HEK293 (cell line): Measurements from ENCODE around the gene LRFN4.

Experiments used
- CTCF ChIA-PET: fragments of 350-600 bp; formaldehyde crosslinking; extraction: SDS; loops from one replicate; lab custom pipeline; 2021; ENCODE audit warnings: antibody characterized with exemption; lab: Yijun Ruan, JAX
- POLR2A ChIA-PET: fragments of 300-600 bp; formaldehyde crosslinking; extraction: SDS; loops from one replicate; lab custom pipeline; 2020; ENCODE audit warnings: antibody characterized with exemption, inconsistent platforms; lab: Yijun Ruan, JAX
- H3K27ac ChIP-seq: fragments of 200-500 bp; sonication (Bioruptor generic); 2 replicates; pipeline ENCODE4 v1.5.1; 2014; ENCODE audit warnings: low read depth, low read length, control low read depth, inconsistent platforms; ENCODE audit errors: extremely low read depth
- H3K36me3 ChIP-seq, 2 experiments: fragments of 200-500 bp in 1 of 2; sonication (Bioruptor generic) in 1 of 2; 1 replicate in 1 of 2; 2 replicates in 1 of 2; pipeline ENCODE4 v1.5.1; 2014 to 2017; ENCODE audit warnings: inconsistent platforms in 2 of 2, low read length in 2 of 2; ENCODE audit not compliant: control insufficient read depth in 2 of 2, insufficient read depth in 1 of 2
- H3K4me1 ChIP-seq: fragments of 200-500 bp; sonication (Bioruptor generic); 2 replicates; pipeline ENCODE4 v1.5.1; 2014; ENCODE audit warnings: mild to moderate bottlenecking, low read length, inconsistent platforms; ENCODE audit not compliant: control insufficient read depth, insufficient read depth
- H3K4me3 ChIP-seq: 2 replicates; pipeline ENCODE4 v1.5.1; 2011; ENCODE audit warnings: low read depth, mild to moderate bottlenecking, control low read depth, low read length, moderate library complexity
- H3K9me3 ChIP-seq: fragments of 200-500 bp; sonication (Bioruptor generic); 2 replicates; pipeline ENCODE4 v1.5.1; 2014; ENCODE audit warnings: low read depth, low read length, inconsistent platforms; ENCODE audit not compliant: control insufficient read depth, insufficient read depth
- BCL11A ChIP-seq: fragments of 450-650 bp; formaldehyde crosslinking; IDR thresholded peaks from 2 replicates; pipeline ENCODE4 v1.5.1; 2016; ENCODE audit warnings: low read depth, missing biosample characterization, missing genetic modification characterization
- BCL11B ChIP-seq: fragments of 450-650 bp; formaldehyde crosslinking; IDR thresholded peaks from 2 replicates; pipeline ENCODE4 v1.5.1; 2016; ENCODE audit warnings: low read depth, missing biosample characterization, missing genetic modification characterization
- MZF1 ChIP-seq: fragments of 450-650 bp; formaldehyde crosslinking; IDR thresholded peaks from 2 replicates; pipeline ENCODE4 v1.5.1; 2017; ENCODE audit warnings: missing biosample characterization, missing genetic modification characterization, borderline replicate concordance
- REST ChIP-seq: fragments of 450-650 bp; formaldehyde crosslinking; IDR thresholded peaks from 2 replicates; pipeline ENCODE4 v1.5.1; 2016; ENCODE audit warnings: missing biosample characterization, missing genetic modification characterization
- WT1 ChIP-seq: fragments of 450-650 bp; formaldehyde crosslinking; IDR thresholded peaks from 2 replicates; pipeline ENCODE4 v1.5.1; 2016; ENCODE audit warnings: missing biosample characterization, missing genetic modification characterization
- ZNF10 ChIP-seq: fragments of 450-650 bp; formaldehyde crosslinking; IDR thresholded peaks from 2 replicates; pipeline ENCODE4 v1.5.1; 2017; ENCODE audit warnings: missing biosample characterization, missing genetic modification characterization
- ZNF16 ChIP-seq: fragments of 450-650 bp; formaldehyde crosslinking; IDR thresholded peaks from 2 replicates; pipeline ENCODE4 v1.5.1; 2016; ENCODE audit warnings: low read depth, missing biosample characterization, missing genetic modification characterization
- ZNF266 ChIP-seq: fragments of 450-650 bp; formaldehyde crosslinking; IDR thresholded peaks from 2 replicates; pipeline ENCODE4 v1.5.1; 2016; ENCODE audit warnings: missing biosample characterization, missing genetic modification characterization, low read depth
- ZNF311 ChIP-seq: fragments of 450-650 bp; formaldehyde crosslinking; IDR thresholded peaks from 2 replicates; pipeline ENCODE4 v1.5.1; 2017; ENCODE audit warnings: missing biosample characterization, missing genetic modification characterization, borderline replicate concordance
- ZNF560 ChIP-seq: fragments of 450-650 bp; formaldehyde crosslinking; IDR thresholded peaks from 2 replicates; pipeline ENCODE4 v1.5.1; 2017; ENCODE audit warnings: missing biosample characterization, missing genetic modification characterization, borderline replicate concordance
- ZNF777 ChIP-seq: fragments of 450-650 bp; formaldehyde crosslinking; IDR thresholded peaks from 2 replicates; pipeline ENCODE4 v1.5.1; 2017; ENCODE audit warnings: missing biosample characterization, missing genetic modification characterization, borderline replicate concordance
- ZXDB ChIP-seq: fragments of 450-650 bp; formaldehyde crosslinking; IDR thresholded peaks from 2 replicates; pipeline ENCODE4 v1.5.1; 2016; ENCODE audit warnings: missing biosample characterization, missing genetic modification characterization
- TF ChIP-seq, protein P1 (sequence below): fragments of 450-650 bp; formaldehyde crosslinking; IDR thresholded peaks from 2 replicates; pipeline ENCODE4 v1.5.1; 2016; ENCODE audit warnings: missing biosample characterization, missing genetic modification characterization
- TF ChIP-seq, protein P2 (sequence below): fragments of 450-650 bp; formaldehyde crosslinking; IDR thresholded peaks from 2 replicates; pipeline ENCODE4 v1.5.1; 2016; ENCODE audit warnings: missing biosample characterization, missing genetic modification characterization, low read depth
- TF ChIP-seq, protein P3 (sequence below): fragments of 450-650 bp; formaldehyde crosslinking; IDR thresholded peaks from 2 replicates; pipeline ENCODE4 v1.5.1; 2016; ENCODE audit warnings: missing biosample characterization, missing genetic modification characterization

LRFN4 gene

DNA sequence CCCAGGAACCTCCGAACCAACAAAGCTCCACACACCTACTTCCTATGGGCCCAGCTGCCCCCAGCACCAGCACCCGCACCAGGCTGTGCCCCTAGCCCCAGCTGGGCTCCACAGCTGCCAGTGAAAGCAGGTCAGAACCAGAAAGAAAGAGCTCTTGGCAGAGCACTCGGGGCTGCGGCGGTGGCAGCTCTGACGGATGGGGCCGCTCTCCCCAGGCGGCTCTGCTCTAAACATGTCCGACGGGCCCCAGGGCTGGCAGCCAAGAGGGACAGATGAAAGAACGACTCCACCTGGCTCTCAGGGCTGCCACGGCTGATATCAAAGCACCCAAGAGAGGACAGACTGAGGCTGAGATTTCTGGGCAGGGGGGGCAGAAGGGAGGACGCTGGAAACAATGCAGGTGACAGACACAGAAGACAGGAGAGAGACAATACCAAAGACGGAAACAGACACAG is 25.7 kb downstream of the LRFN4 start:
- Histone ChIP-seq H3K9me3 (no peaks in the 10 kb centered on the region), H3K36me3 (no peaks in the 10 kb centered on the region), H3K27ac (no peak overlapping the region), H3K4me1 (no peaks in the 10 kb centered on the region), H3K4me3 (no peak overlapping the region)
- TF ChIP-seq ZNF560 (no peak), ZNF266 (tag by site-specific recombination) (no peak), MZF1 (tag by site-specific recombination) (no peak), ZNF10 (tag by site-specific recombination) (no peak), ZNF777 (tag by site-specific recombination) (no peak), ZNF311 (no peak), BCL11B (tag by site-specific recombination) (no peak), BCL11A (tag by site-specific recombination) (no peak), REST (tag by site-specific recombination) (no peak), WT1 (tag by site-specific recombination) (no peak), ZNF16 (tag by site-specific recombination) (no peak), ZXDB (tag by site-specific recombination) (no peak)
- TF ChIP-seq, protein P1, sequence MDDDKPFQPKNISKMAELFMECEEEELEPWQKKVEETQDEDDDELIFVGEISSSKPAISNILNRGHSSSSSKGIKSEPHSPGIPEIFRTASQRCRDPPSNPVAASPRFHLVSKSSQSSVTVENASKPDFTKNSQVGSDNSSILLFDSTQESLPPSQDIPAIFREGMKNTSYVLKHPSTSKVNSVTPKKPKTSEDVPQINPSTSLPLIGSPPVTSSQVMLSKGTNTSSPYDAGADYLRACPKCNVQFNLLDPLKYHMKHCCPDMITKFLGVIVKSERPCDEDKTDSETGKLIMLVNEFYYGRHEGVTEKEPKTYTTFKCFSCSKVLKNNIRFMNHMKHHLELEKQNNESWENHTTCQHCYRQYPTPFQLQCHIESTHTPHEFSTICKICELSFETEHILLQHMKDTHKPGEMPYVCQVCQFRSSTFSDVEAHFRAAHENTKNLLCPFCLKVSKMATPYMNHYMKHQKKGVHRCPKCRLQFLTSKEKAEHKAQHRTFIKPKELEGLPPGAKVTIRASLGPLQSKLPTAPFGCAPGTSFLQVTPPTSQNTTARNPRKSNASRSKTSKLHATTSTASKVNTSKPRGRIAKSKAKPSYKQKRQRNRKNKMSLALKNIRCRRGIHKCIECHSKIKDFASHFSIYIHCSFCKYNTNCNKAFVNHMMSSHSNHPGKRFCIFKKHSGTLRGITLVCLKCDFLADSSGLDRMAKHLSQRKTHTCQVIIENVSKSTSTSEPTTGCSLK (tag by site-specific recombination): no peak
- TF ChIP-seq, protein P2, sequence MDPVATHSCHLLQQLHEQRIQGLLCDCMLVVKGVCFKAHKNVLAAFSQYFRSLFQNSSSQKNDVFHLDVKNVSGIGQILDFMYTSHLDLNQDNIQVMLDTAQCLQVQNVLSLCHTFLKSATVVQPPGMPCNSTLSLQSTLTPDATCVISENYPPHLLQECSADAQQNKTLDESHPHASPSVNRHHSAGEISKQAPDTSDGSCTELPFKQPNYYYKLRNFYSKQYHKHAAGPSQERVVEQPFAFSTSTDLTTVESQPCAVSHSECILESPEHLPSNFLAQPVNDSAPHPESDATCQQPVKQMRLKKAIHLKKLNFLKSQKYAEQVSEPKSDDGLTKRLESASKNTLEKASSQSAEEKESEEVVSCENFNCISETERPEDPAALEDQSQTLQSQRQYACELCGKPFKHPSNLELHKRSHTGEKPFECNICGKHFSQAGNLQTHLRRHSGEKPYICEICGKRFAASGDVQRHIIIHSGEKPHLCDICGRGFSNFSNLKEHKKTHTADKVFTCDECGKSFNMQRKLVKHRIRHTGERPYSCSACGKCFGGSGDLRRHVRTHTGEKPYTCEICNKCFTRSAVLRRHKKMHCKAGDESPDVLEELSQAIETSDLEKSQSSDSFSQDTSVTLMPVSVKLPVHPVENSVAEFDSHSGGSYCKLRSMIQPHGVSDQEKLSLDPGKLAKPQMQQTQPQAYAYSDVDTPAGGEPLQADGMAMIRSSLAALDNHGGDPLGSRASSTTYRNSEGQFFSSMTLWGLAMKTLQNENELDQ (tag by site-specific recombination): no peak
- TF ChIP-seq, protein P3, sequence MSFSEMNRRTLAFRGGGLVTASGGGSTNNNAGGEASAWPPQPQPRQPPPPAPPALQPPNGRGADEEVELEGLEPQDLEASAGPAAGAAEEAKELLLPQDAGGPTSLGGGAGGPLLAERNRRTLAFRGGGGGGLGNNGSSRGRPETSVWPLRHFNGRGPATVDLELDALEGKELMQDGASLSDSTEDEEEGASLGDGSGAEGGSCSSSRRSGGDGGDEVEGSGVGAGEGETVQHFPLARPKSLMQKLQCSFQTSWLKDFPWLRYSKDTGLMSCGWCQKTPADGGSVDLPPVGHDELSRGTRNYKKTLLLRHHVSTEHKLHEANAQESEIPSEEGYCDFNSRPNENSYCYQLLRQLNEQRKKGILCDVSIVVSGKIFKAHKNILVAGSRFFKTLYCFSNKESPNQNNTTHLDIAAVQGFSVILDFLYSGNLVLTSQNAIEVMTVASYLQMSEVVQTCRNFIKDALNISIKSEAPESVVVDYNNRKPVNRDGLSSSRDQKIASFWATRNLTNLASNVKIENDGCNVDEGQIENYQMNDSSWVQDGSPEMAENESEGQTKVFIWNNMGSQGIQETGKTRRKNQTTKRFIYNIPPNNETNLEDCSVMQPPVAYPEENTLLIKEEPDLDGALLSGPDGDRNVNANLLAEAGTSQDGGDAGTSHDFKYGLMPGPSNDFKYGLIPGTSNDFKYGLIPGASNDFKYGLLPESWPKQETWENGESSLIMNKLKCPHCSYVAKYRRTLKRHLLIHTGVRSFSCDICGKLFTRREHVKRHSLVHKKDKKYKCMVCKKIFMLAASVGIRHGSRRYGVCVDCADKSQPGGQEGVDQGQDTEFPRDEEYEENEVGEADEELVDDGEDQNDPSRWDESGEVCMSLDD (tag by site-specific recombination): no peak
- CTCF ChIA-PET: interaction anchor here (0.5 to 4.1 kb wide), 15 partner anchors 8 to 446 kb away, joined by 3 to 24 read pairs (median 4); partner anchors contain the start of gene C11orf86
- POLR2A ChIA-PET: interaction anchor here (0.8 to 2.1 kb wide), 4 partner anchors 27 to 204 kb away, joined by 3 to 9 read pairs (median 4); partner anchors contain the start of gene RBM4B
